ENCODE measurements around the gene MAGEC1. TPM values are rescaled to one million over a fixed set of nuclear protein-coding genes. Genes with fewer than 3 reads are reported as not detected.
"Not testable (repeated sequence)": the region's sequence is repeated elsewhere in the genome, so short reads cannot be mapped to it uniquely, and the experiment has no call there.

Gene MAGEC1, protein sequence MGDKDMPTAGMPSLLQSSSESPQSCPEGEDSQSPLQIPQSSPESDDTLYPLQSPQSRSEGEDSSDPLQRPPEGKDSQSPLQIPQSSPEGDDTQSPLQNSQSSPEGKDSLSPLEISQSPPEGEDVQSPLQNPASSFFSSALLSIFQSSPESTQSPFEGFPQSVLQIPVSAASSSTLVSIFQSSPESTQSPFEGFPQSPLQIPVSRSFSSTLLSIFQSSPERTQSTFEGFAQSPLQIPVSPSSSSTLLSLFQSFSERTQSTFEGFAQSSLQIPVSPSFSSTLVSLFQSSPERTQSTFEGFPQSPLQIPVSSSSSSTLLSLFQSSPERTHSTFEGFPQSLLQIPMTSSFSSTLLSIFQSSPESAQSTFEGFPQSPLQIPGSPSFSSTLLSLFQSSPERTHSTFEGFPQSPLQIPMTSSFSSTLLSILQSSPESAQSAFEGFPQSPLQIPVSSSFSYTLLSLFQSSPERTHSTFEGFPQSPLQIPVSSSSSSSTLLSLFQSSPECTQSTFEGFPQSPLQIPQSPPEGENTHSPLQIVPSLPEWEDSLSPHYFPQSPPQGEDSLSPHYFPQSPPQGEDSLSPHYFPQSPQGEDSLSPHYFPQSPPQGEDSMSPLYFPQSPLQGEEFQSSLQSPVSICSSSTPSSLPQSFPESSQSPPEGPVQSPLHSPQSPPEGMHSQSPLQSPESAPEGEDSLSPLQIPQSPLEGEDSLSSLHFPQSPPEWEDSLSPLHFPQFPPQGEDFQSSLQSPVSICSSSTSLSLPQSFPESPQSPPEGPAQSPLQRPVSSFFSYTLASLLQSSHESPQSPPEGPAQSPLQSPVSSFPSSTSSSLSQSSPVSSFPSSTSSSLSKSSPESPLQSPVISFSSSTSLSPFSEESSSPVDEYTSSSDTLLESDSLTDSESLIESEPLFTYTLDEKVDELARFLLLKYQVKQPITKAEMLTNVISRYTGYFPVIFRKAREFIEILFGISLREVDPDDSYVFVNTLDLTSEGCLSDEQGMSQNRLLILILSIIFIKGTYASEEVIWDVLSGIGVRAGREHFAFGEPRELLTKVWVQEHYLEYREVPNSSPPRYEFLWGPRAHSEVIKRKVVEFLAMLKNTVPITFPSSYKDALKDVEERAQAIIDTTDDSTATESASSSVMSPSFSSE
- polyA plus RNA-seq (ENCODE audit: insufficient read length in 12 of 12), result under 1 TPM in 1 of 12 donors, not detected in 11; 0.05 TPM
- long read RNA-seq, donor 1, result 0 reads
- long read RNA-seq, donor 2, result 0 reads
- long read RNA-seq, donor 3, result 0 reads
- long read RNA-seq, donor 4, result 0 reads
- long read RNA-seq, donor 5, result 0 reads
- long read RNA-seq, donor 6, result 0 reads
- long read RNA-seq, donor 7, result 0 reads
- long read RNA-seq, donor 8, result 0 reads
- long read RNA-seq, donor 9, result 0 reads
- long read RNA-seq, donor 10, result 0 reads
- long read RNA-seq, donor 11, result 0 reads

DNA sequence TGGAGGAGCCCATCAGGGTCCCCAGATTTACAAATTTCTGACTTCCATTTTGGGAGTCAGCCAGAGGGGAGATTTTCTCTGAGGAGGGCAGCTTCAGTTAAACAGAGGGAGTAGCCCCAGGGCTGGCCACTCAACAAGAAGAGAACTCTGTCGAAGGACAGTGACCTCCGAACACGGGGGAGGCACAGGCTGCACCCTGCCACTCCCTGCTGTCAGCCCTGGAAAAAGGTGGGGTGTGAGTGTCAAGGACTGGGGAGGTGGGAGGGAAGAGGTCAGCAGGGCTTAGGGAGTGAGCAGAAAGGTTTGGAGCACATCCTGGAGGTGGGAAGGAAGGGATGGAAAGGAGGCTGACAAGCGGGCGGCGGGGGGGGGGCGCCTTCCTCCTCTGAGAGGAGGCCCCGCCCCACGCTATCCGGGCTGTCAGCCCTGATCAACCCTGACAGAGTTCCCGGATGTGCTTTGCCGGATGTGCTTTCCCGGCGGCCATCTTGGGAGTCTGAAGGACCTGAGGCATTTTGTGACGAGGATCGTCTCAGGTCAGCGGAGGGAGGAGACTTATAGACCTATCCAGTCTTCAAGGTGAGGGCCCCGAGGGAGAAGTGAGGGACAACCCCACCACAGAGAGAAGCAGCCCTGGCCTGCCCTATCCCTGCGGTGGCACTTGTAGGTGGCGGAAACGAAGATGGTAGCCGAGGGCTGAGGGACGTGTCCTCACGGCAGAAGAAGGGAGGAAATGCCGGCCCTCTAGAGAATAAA is at the start of gene MAGEC1:
MAGEC1 (plus strand) TSS at position 495 of the 756 bp plus-strand sequence. CDS start 1,179 bp downstream, outside the sequence.
- no peak for DNase-seq

DNA sequence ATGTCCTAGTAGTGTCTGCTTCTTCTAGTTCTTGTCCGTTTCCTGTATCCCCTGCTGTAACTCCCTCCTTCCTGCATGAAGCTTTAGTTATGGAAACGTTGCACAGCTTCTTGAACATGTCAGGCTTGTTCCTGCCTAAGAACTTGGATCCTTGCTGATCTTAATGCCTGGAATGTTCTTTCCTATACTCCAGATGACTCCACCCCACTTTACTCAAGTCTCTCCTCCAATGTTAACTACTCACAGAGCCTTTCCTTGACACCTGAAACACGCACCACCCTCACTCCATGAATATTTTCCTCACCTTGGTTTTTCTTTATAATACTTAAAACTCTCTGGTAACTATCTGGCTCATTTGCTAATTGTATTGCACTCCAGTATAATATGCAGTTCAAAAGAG is 46.2 kb upstream of the MAGEC1 start:
- DNase-seq, result no peak

DNA sequence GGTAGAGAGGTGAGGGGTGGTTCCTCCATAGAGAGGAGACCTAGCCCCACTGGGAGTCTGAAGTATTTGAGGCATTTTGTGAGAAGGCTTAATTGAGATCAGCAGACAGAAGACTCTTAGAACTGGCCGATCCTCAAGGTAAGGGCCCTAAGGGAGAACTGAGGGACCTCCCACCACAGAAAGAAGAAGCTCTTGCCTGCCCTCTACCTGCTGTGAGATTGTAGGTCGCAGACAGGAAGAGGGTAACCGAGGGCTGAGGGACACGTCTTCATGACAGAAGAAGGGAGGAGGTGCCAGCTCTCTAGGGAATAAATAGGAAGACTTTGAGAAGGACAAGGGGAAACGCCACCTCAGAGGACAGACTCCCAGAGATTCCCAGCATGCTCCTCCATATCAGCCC is 24.1 kb upstream of the MAGEC1 start:
- DNase-seq, result no peak

DNA sequence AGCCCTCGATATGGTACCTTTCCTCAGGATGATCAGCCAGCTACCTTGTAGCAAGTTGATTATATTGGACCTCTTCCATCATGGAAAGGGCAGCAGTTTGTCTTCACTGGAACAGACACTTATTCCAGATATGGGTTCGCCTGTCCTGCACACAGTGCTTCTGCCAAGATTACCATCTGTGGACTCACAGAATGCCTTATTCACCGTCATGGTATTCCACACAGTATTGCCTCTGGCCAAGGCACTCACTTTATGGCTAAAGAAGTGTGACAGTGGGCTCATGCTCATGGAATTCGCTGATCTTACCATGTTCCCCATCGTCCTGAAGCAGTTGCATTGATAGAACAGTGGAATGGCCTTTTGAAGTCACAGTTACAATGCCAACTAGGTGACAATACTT is 14.9 kb upstream of the MAGEC1 start:
- not testable (repeated sequence) for DNase-seq

DNA sequence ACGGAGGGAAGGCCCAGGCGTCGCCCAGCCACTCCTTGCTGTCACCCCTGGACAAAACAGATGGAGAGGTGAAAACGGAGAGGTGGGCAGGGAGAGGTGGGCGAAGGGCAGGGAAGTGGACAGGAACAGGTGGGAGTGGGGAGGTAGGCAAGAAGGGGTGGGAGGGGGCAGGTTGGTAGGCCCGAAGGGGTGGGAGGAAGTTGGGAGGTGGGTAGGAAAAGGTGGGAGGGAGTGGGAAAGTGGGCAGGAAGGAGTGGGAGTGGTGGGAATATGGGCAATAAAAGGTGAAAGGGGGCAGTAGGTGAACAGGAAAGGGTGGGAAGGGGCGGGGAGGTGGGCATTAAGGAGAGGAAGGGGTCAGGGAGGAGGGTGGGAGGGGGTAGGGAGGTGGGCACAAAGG is 9.0 kb upstream of the MAGEC1 start:
- no peak for DNase-seq

DNA sequence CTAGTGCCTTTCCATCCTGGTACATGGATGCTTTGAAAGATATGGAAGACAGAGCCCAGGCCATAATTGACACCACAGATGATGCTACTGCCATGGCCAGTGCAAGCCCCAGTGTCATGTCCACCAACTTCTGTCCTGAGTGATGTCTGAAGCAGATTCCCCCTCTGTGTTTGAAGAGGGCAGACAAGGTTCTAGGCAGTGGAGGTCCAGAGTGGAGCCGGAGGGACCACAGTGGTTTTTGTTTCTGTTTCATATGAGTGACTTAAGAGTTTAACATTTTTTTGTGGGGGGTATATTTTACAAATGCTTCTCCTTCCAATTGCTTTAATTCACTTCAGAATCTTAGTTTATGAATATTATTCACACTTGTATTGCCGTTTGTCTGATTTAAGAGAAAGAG is 6.0 kb upstream of the MAGEC1 start:
- no peak for DNase-seq

DNA sequence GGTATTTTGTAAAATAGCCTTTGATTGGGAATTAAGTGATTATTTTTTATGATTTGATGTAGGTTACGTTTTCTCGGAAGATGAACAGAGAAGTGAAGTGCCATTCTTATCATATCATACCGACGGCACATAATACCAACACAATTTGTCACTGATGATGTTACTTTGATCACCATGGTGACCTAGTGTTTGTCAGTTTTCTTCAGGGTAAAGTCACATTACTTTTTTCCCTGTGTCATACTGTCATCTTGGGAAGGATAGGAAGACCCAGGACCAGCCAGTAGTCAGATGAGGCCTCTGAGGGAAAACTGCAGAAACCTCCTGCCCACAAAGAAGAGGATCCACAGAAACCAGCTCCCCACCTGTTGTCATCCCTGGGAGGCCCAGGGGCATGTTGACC is 1.3 kb upstream of the MAGEC1 start:
- no peak for DNase-seq

DNA sequence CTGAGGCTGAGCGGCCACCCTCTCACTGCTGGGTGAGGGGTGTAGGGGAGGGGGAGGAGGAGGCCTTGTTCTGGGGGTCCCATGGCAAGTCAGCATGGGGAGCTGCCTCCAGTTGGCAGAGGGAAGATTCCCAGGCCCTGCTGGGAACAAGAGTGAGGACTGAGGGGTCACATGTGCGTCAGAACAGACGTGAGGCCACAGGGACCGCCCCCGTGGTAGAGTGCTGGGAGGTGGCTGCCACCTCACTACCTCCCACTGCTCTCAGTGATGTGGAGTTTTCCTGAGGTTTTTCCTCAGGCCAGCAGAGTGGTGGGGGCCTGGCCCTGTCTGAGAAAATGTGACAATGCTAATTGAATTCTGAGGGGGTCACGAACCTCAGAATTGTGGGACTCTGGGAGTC is 568 bp downstream of the MAGEC1 start:
- DNase-seq, result no peak

DNA sequence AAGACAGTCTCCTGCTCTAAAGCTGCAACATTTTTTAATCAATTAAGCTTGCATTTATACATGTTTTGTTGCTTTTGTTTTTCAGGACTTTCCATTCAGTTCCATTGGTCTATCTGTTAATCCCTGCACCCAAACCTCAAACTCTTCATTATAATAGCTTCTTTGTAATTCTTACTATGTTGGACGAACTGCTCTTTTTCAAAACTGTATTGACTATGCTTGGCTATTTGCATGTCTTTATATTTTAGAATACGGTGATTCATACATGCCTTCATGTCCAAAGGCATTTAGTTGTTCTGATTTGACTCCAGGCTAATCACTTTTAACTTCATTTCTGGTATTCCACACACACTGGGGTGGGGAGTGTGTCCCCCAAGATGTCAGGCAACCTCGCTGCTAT is 14.1 kb downstream of the MAGEC1 start:
- DNase-seq, result no peak

DNA sequence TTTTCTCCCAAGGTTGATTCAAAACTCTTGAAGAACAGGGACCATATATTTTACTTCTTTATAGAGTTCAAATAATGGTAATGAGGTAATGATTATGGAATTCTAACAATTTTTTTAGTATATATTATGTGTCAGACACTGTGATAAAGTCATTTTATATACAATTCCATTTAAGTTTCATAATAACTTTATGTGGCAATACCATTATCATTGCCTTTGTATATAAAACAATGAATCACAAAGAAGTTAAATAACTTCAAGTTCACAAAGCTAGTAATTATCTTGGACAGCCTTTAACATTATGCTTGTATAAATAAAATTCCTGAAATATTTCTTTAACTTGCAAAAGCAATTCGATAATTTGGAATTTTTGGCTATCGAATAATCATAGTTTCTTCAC is 20.6 kb downstream of the MAGEC1 start:
- no peak for DNase-seq

DNA sequence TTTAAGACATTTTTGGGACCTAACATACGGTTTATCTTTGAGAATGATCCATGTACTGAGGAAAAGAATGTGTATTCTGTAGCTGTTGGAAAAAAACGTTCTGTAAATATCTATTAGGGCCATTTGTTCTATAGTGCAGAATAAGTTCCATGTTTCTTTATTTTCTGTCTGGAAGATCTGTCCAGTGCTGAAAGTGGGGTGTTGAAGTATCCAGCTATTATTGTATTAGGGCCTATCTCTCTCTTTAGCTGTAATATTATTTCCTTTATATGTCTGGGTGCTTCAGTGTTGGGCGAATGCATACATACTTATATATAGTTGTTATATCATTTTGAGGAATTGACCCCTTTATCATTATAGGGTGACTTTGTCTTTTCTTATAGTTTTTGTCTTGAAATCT is 24.7 kb downstream of the MAGEC1 start:
- no peak for DNase-seq

DNA sequence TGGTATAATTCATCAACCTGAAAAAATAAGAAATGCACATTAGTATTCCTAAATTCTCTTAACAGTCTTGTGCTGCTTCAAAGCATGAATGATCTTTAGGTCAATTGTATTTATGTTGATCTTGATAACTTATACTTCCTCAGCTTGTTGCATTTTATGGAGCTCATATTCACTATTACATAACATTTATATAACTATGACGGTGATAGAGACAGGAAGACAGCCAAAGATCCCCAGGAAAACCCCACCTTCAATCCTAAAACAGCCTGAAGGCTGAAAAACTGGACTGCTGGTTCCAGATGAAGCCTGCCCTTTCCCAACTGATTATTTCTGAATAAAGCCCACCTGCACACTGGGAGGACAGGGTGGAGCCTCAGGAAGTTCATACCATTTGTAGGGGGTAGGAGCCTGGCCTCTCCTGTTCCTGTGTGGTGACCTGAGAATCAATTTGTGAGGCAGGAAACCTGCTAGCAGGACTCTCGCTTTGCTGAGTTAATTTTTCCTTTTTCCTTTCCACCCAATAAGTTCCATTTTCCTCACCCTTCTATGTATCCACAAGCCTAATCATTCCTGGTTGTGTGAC is 30.5 kb downstream of the MAGEC1 start:
- DNase-seq, result no peak

DNA sequence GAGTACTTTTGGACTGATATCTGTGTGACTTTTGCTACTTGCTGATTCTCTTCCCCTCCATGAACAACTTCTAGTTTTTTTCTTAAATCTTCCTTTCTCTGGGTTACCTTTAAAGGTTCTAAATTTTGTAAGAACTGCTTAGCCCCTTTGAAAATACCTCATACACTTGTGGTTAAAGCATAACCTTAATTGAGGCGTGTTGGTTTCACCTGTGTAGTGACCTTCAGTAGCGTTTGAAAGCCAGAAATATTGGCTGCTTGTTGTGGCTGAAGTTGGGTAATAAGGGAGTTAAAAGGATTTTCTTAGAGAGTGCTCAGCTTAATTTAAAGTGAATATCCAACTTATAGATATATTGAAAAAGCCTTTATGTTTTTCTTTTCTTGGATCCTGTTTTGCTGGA is 32.0 kb downstream of the MAGEC1 start:
- DNase-seq, result no peak

DNA sequence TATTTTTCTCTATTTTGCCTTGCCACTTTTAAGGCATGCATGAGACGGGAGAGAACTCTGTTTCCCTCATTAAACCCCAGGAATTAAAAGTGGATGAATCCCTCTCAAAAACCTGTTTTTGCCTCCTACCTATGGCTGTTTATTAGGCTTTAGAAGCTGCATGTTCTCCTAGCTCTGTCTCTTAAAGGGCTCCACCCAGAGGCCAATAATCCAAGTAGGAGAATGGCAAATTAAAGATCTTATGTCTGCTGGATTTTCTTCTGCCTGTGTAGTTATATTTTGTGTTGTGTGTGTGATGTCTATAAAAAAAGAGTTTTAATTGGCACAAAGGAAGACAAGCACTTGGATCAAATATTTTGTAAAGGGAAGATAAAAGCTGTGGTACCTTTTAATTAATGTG is 32.4 kb downstream of the MAGEC1 start:
- DNase-seq, result no peak

DNA sequence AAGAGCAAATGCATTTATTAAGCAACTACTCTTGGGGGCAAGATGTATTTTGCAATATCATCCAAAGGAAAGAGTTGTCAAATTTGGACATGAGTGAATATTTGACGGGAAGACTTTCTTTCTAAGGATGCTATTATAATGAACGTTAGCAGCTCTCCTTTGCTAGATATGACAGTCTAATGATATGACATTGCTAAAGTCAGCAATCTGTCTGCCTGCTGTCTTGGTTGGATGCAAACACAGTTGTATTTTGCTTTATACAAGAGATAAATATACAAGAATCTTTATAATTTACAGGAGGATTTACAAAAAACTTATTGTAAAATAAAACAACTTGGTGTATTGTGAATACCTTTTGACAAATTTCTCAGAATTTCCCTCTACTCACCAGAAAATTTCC is 37.5 kb downstream of the MAGEC1 start:
- no peak for DNase-seq

DNA sequence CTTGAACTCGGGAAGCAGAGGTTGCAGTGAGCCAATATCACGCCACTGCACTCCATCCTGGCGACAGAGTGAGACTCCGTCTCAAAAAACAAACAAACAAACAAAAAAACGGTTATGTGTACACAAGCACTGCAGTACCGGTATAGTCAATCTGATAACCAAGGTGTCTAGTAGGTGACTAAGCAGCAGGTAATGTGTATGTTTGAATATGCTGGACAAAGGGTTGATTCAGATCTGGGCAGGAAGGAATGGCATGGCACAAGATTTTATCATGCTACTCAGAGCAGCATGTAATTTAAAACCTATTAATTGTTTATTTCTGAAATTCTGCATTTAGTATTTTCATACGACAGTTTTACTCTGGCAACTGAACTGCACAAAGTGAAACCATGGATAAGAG is 41.7 kb downstream of the MAGEC1 start:
- no peak for DNase-seq

DNA sequence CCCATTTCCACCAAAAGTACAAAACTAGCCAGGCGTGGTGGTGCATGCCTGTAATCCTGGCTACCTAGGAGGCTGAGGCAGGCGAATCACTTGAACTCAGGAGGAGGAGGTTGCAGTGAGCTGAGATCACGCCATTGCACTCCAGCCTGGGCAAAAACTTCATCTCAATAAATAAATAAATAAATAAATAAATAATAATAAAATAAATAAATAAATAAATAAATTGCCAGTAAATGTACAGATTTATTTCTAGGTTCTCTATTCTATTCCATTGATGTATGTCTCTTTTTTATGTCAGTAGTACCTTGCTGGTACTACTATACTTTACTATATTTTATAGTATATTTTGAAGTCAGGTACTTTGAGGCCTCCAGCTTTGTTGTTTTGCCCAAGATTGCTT is 43.7 kb downstream of the MAGEC1 start:
- no peak for DNase-seq

DNA sequence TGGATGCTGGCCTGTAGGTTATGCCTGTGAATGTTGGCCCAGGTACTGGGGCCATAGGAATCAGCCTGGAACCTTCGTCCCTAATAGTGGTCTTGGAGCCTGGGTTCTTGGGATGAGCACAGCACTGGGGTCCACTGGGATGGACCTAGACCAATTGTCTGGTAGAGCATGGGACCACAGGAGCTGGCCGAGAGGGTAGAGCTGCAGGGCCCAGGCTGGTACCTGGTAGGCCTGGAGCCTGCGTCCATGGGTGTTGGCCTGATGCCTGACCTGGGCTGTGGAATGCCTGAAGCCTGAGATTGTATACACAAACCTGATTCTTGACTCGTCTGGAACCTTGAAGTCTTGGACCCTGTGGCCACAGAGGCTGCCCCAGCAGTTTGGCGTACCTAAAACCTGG is 48.9 kb downstream of the MAGEC1 start:
- DNase-seq, result no peak

DNA sequence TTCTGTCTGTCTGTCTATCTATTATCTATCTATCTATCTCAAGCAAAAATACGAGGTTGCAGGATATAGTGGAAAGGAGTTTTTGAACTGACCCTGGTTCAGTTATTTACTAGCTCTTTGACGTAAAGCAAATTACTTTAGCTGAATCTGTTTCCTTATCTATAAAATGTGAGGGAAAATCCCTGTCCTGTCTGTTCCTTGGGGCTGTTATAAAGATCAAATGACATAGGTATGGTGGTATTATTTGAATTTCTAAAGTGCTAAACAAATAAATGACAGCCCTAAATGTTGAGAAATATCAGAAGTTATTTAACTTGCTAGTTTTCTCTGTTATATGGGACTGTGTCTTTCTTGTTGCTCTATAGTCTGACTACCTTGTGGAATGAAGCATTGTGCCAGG is 55.0 kb downstream of the MAGEC1 start:
- no peak for DNase-seq

All from muscle of arm (tissue), 14 donors.